Activated naive CD8-positive, alpha-beta T cell treated with anti-CD3 and anti-CD28 coated beads, Interleukin-2, amount 50 U/mL, for 24 hours (primary cell): ENCODE measurements around the gene ITIH4.
A peak's percentile ranks its signal among the peaks of the same experiment; 100 is the strongest.

Source experiments
- ATAC-seq: fragments of 150-1000 bp; cut with Tn5 transposase; one replicate; pipeline ENCODE4 v1.10.0; 2021
- DNase-seq: peaks from one replicate; pipeline ENCODE4 v3.0.0; 2021
- H3K27ac Mint-ChIP-seq: one replicate; pipeline ENCODE4 v1.8.0; 2021; ENCODE audit warnings: mild to moderate bottlenecking, mixed read lengths
- H3K27me3 Mint-ChIP-seq: one replicate; pipeline ENCODE4 v1.8.0; 2021; ENCODE audit warnings: mixed read lengths
- H3K36me3 Mint-ChIP-seq: one replicate; pipeline ENCODE4 v1.8.0; 2021; ENCODE audit warnings: low read depth, mixed read lengths
- H3K4me1 Mint-ChIP-seq: one replicate; pipeline ENCODE4 v1.8.0; 2021; ENCODE audit warnings: mixed read lengths
- H3K4me3 Mint-ChIP-seq: one replicate; pipeline ENCODE4 v1.8.0; 2021; ENCODE audit warnings: mild to moderate bottlenecking, moderate library complexity, mixed read lengths
- H3K9me3 Mint-ChIP-seq: one replicate; pipeline ENCODE4 v1.8.0; 2021; ENCODE audit warnings: mixed read lengths

The ITIH4 gene

GRCh38 chr3:52831500-52832301 lies 1.2 kb upstream of the ITIH4 start:
- Mint-ChIP-seq H3K9me3 (no peaks in the 10 kb centered on the region), H3K4me1 (no peaks in the 10 kb centered on the region), H3K36me3 (no peaks in the 10 kb centered on the region), H3K4me3 (no peak overlapping the region), H3K27ac (no peak overlapping the region), H3K27me3 (no peaks in the 10 kb centered on the region)
- ATAC-seq (no peak), DNase-seq (no peak)

- ATAC-seq: no peak
- no peak overlapping the region for H3K27ac Mint-ChIP-seq
- DNase-seq: no peak
Observed at GRCh38 chr3:52829906-52830463, 487 bp downstream of the ITIH4 start.

GRCh38 chr3:52829482-52829881 lies 990 bp downstream of the ITIH4 start:
- no peak overlapping the region for H3K4me3 Mint-ChIP-seq
- H3K27me3 Mint-ChIP-seq: no peaks in the 10 kb centered on the region
- H3K36me3 Mint-ChIP-seq: no peaks in the 10 kb centered on the region
- ATAC-seq (no peak), DNase-seq (no peak)
- no peak overlapping the region for H3K27ac Mint-ChIP-seq
- H3K4me1 Mint-ChIP-seq: no peaks in the 10 kb centered on the region
- H3K9me3 Mint-ChIP-seq: no peaks in the 10 kb centered on the region

More at GRCh38 chr3:52829906-52830463, 487 bp downstream of the ITIH4 start:
- no peaks in the 10 kb centered on the region for H3K36me3 Mint-ChIP-seq
- no peaks in the 10 kb centered on the region for H3K4me1 Mint-ChIP-seq
- no peaks in the 10 kb centered on the region for H3K9me3 Mint-ChIP-seq
- H3K27me3 Mint-ChIP-seq: no peaks in the 10 kb centered on the region
- H3K4me3 Mint-ChIP-seq: no peak overlapping the region

- Mint-ChIP-seq H3K9me3 (no peaks in the 10 kb centered on the region), H3K27me3 (no peaks in the 10 kb centered on the region), H3K27ac (no peak overlapping the region), H3K4me3 (no peak overlapping the region), H3K4me1 (no peaks in the 10 kb centered on the region), H3K36me3 (no peaks in the 10 kb centered on the region)
- no peak for ATAC-seq
- DNase-seq: no peak
Observed at GRCh38 chr3:52827866-52828376, 2.6 kb downstream of the ITIH4 start.

GRCh38 chr3:52827441-52827840 lies 3.0 kb downstream of the ITIH4 start:
- H3K4me1 Mint-ChIP-seq: no peaks in the 10 kb centered on the region
- no peaks in the 10 kb centered on the region for H3K36me3 Mint-ChIP-seq
- DNase-seq (no peak), ATAC-seq (no peak)
- no peaks in the 10 kb centered on the region for H3K9me3 Mint-ChIP-seq
- no peak overlapping the region for H3K4me3 Mint-ChIP-seq
- H3K27me3 Mint-ChIP-seq: no peaks in the 10 kb centered on the region
- H3K27ac Mint-ChIP-seq: no peak overlapping the region

GRCh38 chr3:52824037-52824436 lies 6.4 kb downstream of the ITIH4 start:
- Mint-ChIP-seq H3K27me3 (no peaks in the 10 kb centered on the region), H3K27ac (no peak overlapping the region), H3K4me1 (no peaks in the 10 kb centered on the region), H3K9me3 (no peaks in the 10 kb centered on the region), H3K36me3 (no peaks in the 10 kb centered on the region), H3K4me3 (no peak overlapping the region)
- ATAC-seq (no peak), DNase-seq (no peak)

- Mint-ChIP-seq H3K36me3 (no peaks in the 10 kb centered on the region), H3K27me3 (no peaks in the 10 kb centered on the region), H3K27ac (no peak overlapping the region), H3K9me3 (no peaks in the 10 kb centered on the region), H3K4me1 (no peaks in the 10 kb centered on the region), H3K4me3 (no peak overlapping the region)
- DNase-seq (no peak), ATAC-seq (no peak)
Observed at GRCh38 chr3:52822363-52822762, 8.1 kb downstream of the ITIH4 start.

GRCh38 chr3:52820736-52821135 lies 9.7 kb downstream of the ITIH4 start:
- Mint-ChIP-seq H3K9me3 (no peaks in the 10 kb centered on the region), H3K27me3 (no peaks in the 10 kb centered on the region), H3K27ac (no peak overlapping the region), H3K4me3 (no peak overlapping the region), H3K4me1 (no peaks in the 10 kb centered on the region), H3K36me3 (no peaks in the 10 kb centered on the region)
- DNase-seq (peak; percentile 22), ATAC-seq (peak; percentile 53)

- ATAC-seq (no peak), DNase-seq (no peak)
- Mint-ChIP-seq H3K4me1 (no peaks in the 10 kb centered on the region), H3K36me3 (no peaks in the 10 kb centered on the region), H3K27me3 (no peaks in the 10 kb centered on the region), H3K4me3 (no peak overlapping the region), H3K27ac (no peak overlapping the region), H3K9me3 (no peaks in the 10 kb centered on the region)
Observed at GRCh38 chr3:52819936-52820335, 10.5 kb downstream of the ITIH4 start.

GRCh38 chr3:52817860-52818259 lies 12.6 kb downstream of the ITIH4 start:
- DNase-seq (no peak), ATAC-seq (no peak)
- Mint-ChIP-seq H3K27ac (no peak overlapping the region), H3K4me3 (no peak overlapping the region), H3K36me3 (no peaks in the 10 kb centered on the region), H3K4me1 (no peaks in the 10 kb centered on the region), H3K9me3 (no peaks in the 10 kb centered on the region), H3K27me3 (no peaks in the 10 kb centered on the region)

GRCh38 chr3:52817221-52817620 lies 13.3 kb downstream of the ITIH4 start:
- no peaks in the 10 kb centered on the region for H3K27me3 Mint-ChIP-seq
- ATAC-seq (no peak), DNase-seq (no peak)
- H3K4me1 Mint-ChIP-seq: no peaks in the 10 kb centered on the region
- H3K36me3 Mint-ChIP-seq: no peaks in the 10 kb centered on the region
- H3K27ac Mint-ChIP-seq: no peak overlapping the region
- H3K9me3 Mint-ChIP-seq: no peaks in the 10 kb centered on the region
- H3K4me3 Mint-ChIP-seq: no peak overlapping the region

- ATAC-seq: no peak
- Mint-ChIP-seq H3K4me1 (no peaks in the 10 kb centered on the region), H3K4me3 (no peak overlapping the region), H3K27me3 (no peaks in the 10 kb centered on the region), H3K27ac (no peak overlapping the region), H3K36me3 (no peaks in the 10 kb centered on the region), H3K9me3 (no peaks in the 10 kb centered on the region)
- DNase-seq: no peak
Observed at GRCh38 chr3:52816654-52817053, 13.8 kb downstream of the ITIH4 start.

- DNase-seq (no peak), ATAC-seq (no peak)
- no peaks in the 10 kb centered on the region for H3K9me3 Mint-ChIP-seq
- no peaks in the 10 kb centered on the region for H3K36me3 Mint-ChIP-seq
- H3K4me1 Mint-ChIP-seq: no peaks in the 10 kb centered on the region
- H3K27ac Mint-ChIP-seq: no peak overlapping the region
- H3K4me3 Mint-ChIP-seq: no peak overlapping the region
- no peaks in the 10 kb centered on the region for H3K27me3 Mint-ChIP-seq
Observed at GRCh38 chr3:52816199-52816598, 14.3 kb downstream of the ITIH4 start.

GRCh38 chr3:52813810-52814209 lies 16.7 kb downstream of the ITIH4 start:
- ATAC-seq (no peak), DNase-seq (no peak)

GRCh38 chr3:52811452-52812011 lies 18.9 kb downstream of the ITIH4 start:
- H3K36me3 Mint-ChIP-seq: no peaks in the 10 kb centered on the region

More at GRCh38 chr3:52813810-52814209, 16.7 kb downstream of the ITIH4 start:
- H3K27ac Mint-ChIP-seq: no peak overlapping the region
- H3K9me3 Mint-ChIP-seq: no peaks in the 10 kb centered on the region
- H3K36me3 Mint-ChIP-seq: no peaks in the 10 kb centered on the region
- no peaks in the 10 kb centered on the region for H3K4me1 Mint-ChIP-seq
- H3K27me3 Mint-ChIP-seq: no peaks in the 10 kb centered on the region
- H3K4me3 Mint-ChIP-seq: no peak overlapping the region

More at GRCh38 chr3:52811452-52812011, 18.9 kb downstream of the ITIH4 start:
- H3K27me3 Mint-ChIP-seq: no peaks in the 10 kb centered on the region
- H3K27ac Mint-ChIP-seq: no peak overlapping the region
- H3K4me1 Mint-ChIP-seq: no peaks in the 10 kb centered on the region
- H3K9me3 Mint-ChIP-seq: no peaks in the 10 kb centered on the region
- no peak for DNase-seq
- no peak overlapping the region for H3K4me3 Mint-ChIP-seq
- ATAC-seq: no peak
